GM12878 (cell line): ENCODE data around the gene TGFBR1. TPM values are rescaled to one million over a fixed set of nuclear protein-coding genes. Genes with fewer than 3 reads are reported as not detected.

Experiments used
- ATAC-seq: fragments of 200-7000 bp; cut with Tn5 transposase; 3 replicates; pipeline ENCODE4 v1.9.1; 2020; ENCODE audit warnings: mild to moderate bottlenecking, moderate library complexity
- BruUV-seq: library from RNA; stranded (reverse); fragments of 400-500 nt; replicated peaks from 2 replicates; lab custom pipeline; 2021; lab: Mats Ljungman, UMichigan
- CTCF ChIA-PET: fragments of 300-600 bp; sonication (Branson Sonifier 250); formaldehyde crosslinking; extraction: SDS; loops from one replicate; lab custom pipeline; 2021; ENCODE audit warnings: inconsistent platforms; lab: Yijun Ruan, JAX
- POLR2A ChIA-PET: fragments of 350-600 bp; formaldehyde crosslinking; extraction: SDS; loops from one replicate; lab custom pipeline; 2021; ENCODE audit warnings: inconsistent platforms; lab: Charles Lee
- RAD21 ChIA-PET: fragments of 300-600 bp; sonication (Branson Sonifier 250); formaldehyde crosslinking; loops from one replicate; lab custom pipeline; 2023; ENCODE audit warnings: antibody characterized with exemption; ENCODE audit not compliant: unreplicated experiment; lab: Charles Lee
- SMC1A ChIA-PET: fragments of 300-600 bp; sonication (Branson Sonifier 250); formaldehyde crosslinking; loops from one replicate; lab custom pipeline; 2023; ENCODE audit not compliant: unreplicated experiment, uncharacterized antibody; lab: Charles Lee
- DNase-seq: peaks from one replicate; pipeline ENCODE4 v3.0.0-alpha.2; 2011; ENCODE audit warnings: low read depth, low spot score
- FAIRE-seq: peaks from 3 replicates; lab custom pipeline; 2011; peaks lifted over from hg19 to GRCh38; lab: Jason Lieb, UNC
- H2AFZ ChIP-seq: 2 replicates; pipeline ENCODE4 v1.6.0; 2011; ENCODE audit warnings: low read depth, low read length, control low read depth; ENCODE audit not compliant: control insufficient read depth
- H3K27ac ChIP-seq: 2 replicates; pipeline ENCODE4 v1.5.1; 2011; ENCODE audit warnings: control low read depth; ENCODE audit not compliant: control insufficient read depth, insufficient read depth
- H3K27me3 ChIP-seq, 2 experiments: replicated peaks in 1 of 2; 2 replicates each; pipeline versions ENCODE4 v1.6.0 to v1.6.1; 2011; ENCODE audit warnings: low read length in 1 of 2; ENCODE audit not compliant: control insufficient read depth in 2 of 2, insufficient read depth in 2 of 2
- H3K36me3 ChIP-seq, 2 experiments: 2 replicates each; pipeline ENCODE4 v1.5.1; 2011; ENCODE audit warnings: low read length in 1 of 2; ENCODE audit not compliant: control insufficient read depth in 2 of 2, insufficient read depth in 2 of 2
- H3K4me1 ChIP-seq: 2 replicates; pipeline ENCODE4 v1.6.1; 2011; ENCODE audit warnings: mild to moderate bottlenecking, low read length, moderate library complexity, mixed read lengths; ENCODE audit not compliant: control insufficient read depth, insufficient read depth
- H3K4me2 ChIP-seq: 2 replicates; pipeline ENCODE4 v1.6.0; 2011; ENCODE audit warnings: control low read depth; ENCODE audit not compliant: control insufficient read depth, insufficient read depth
- H3K4me3 ChIP-seq: fragments of 200-600 bp; sonication (generic); 2 replicates; pipeline ENCODE4 v1.5.1; 2016
- H3K79me2 ChIP-seq: 2 replicates; pipeline ENCODE4 v1.6.0; 2011; ENCODE audit warnings: low read length; ENCODE audit not compliant: control insufficient read depth, insufficient read depth
- H3K9ac ChIP-seq: 2 replicates; pipeline ENCODE4 v1.8.0; 2011; ENCODE audit warnings: low read length, control low read depth, mixed read lengths; ENCODE audit not compliant: control insufficient read depth, insufficient read depth
- H3K9me3 ChIP-seq: replicated peaks from 3 replicates; pipeline ENCODE4 v1.5.1; 2011; ENCODE audit warnings: mild to moderate bottlenecking, low read length; ENCODE audit not compliant: control insufficient read depth, insufficient read depth
- H4K20me1 ChIP-seq: 2 replicates; pipeline ENCODE4 v1.6.0; 2011; ENCODE audit not compliant: control insufficient read depth, insufficient read depth
- BCL11A ChIP-seq: IDR thresholded peaks from 2 replicates; pipeline ENCODE4 v1.6.1; 2011; ENCODE audit warnings: low read depth, low read length
- EED ChIP-seq: sonication (generic); IDR thresholded peaks from 2 replicates; pipeline ENCODE4 v1.6.1; 2016; ENCODE audit warnings: antibody characterized with exemption, low read depth
- ESRRA ChIP-seq: IDR thresholded peaks from 2 replicates; pipeline ENCODE4 v1.6.1; 2012; ENCODE audit warnings: mild to moderate bottlenecking, low read length, improper control_type of control experiment
- HCFC1 ChIP-seq: fragments of 150-350 bp; IDR thresholded peaks from 2 replicates; pipeline ENCODE4 v1.6.1; 2014; ENCODE audit warnings: low read length
- IRF4 ChIP-seq: IDR thresholded peaks from 2 replicates; pipeline ENCODE4 v1.6.1; 2011; ENCODE audit warnings: low read depth, low read length
- NFYB ChIP-seq: IDR thresholded peaks from 2 replicates; pipeline ENCODE4 v1.6.1; 2011; ENCODE audit warnings: low read depth, mild to moderate bottlenecking, low read length, improper control_type of control experiment, moderate library complexity; ENCODE audit not compliant: insufficient read depth
- NR2F1 ChIP-seq: fragments of 450-650 bp; conservative IDR thresholded peaks from 2 replicates; pipeline ENCODE4 v1.6.1; 2017; ENCODE audit warnings: mild to moderate bottlenecking
- RBBP5 ChIP-seq: fragments of 200-600 bp; sonication (generic); conservative IDR thresholded peaks from 2 replicates; pipeline ENCODE4 v1.6.1; 2016
- SRF ChIP-seq, 2 experiments: IDR thresholded peaks; 2 replicates each; pipeline ENCODE4 v1.6.1; 2011; ENCODE audit warnings: low read depth in 2 of 2, low read length in 2 of 2, mild to moderate bottlenecking in 1 of 2, moderate library complexity in 1 of 2
- SUZ12 ChIP-seq: fragments of 200-600 bp; sonication (generic); IDR thresholded peaks from one replicate; pipeline ENCODE4 v1.6.1; 2018; ENCODE audit warnings: antibody characterized with exemption, mild to moderate bottlenecking; ENCODE audit not compliant: unreplicated experiment
- WGBS: methylation state at CpG from one replicate; pipeline ENCODE4 v1.1.6; 2016; ENCODE audit warnings: low lambda C conversion rate; ENCODE audit not compliant: insufficient replicate concordance, insufficient coverage; ENCODE audit errors: missing lambda C conversion rate; 5-methylcytosine and 5-hydroxymethylcytosine counted together
- in situ Hi-C: fragments of 300-500 bp; cut with MboI; formaldehyde crosslinking; loops from 9 replicates; pipeline ENCODE4 v1.14.3; 2018; ENCODE audit warnings: mixed read lengths
- intact Hi-C: fragments of 100-400 bp; cut with micrococcal nuclease; formaldehyde crosslinking; loops from one replicate; pipeline ENCODE4 v1.14.2; 2022; ENCODE audit not compliant: unreplicated experiment
- polyA plus RNA-seq, 11 experiments: library from polyadenylated mRNA; depleted of rRNA in 4 of 11; unstranded in 6 of 11; stranded (reverse) in 5 of 11; fragments of >200 nt; fragmentation: Nextera tagmentation in 4 of 11; fragmentation: Illumina TruSeq in 1 of 11; extraction: Ambion mirVana in 4 of 11; extraction: Trizol in 1 of 11; gene quantifications; 1 replicate in 1 of 11; 2 replicates in 10 of 11; pipeline versions ENCODE4 v1.2.1 to v1.2.3, GENCODE V29; 2011 to 2016; ENCODE audit warnings: inconsistent platforms in 2 of 11, missing spikeins in 2 of 11, low read depth in 1 of 11
- total RNA-seq, 4 experiments: library from RNA; depleted of rRNA in 3 of 4; stranded (reverse); fragments of >200 nt in 3 of 4; fragmentation: Illumina TruSeq in 1 of 4; extraction: Trizol in 1 of 4; gene quantifications; 2 replicates each; pipeline versions ENCODE4 v1.2.1 to v1.2.3, GENCODE V29; 2013 to 2021
- TF ChIP-seq, protein P1 (sequence below): fragments of 450-650 bp; IDR thresholded peaks from 2 replicates; pipeline ENCODE4 v1.6.1; 2016; ENCODE audit warnings: mild to moderate bottlenecking
- TF ChIP-seq, protein P2 (sequence below): fragments of 450-650 bp; IDR thresholded peaks from 2 replicates; pipeline ENCODE4 v1.6.1; 2017; ENCODE audit warnings: borderline replicate concordance
- TF ChIP-seq, protein P3 (sequence below): fragments of 450-650 bp; IDR thresholded peaks from 2 replicates; pipeline ENCODE4 v1.6.1; 2018; ENCODE audit warnings: mild to moderate bottlenecking, low read depth, moderate library complexity; ENCODE audit not compliant: partially characterized antibody
- TF ChIP-seq, protein P4 (sequence below): fragments of 450-650 bp; formaldehyde crosslinking; IDR thresholded peaks from 2 replicates; pipeline ENCODE4 v1.4.0; 2022; ENCODE audit warnings: mild to moderate bottlenecking, moderate library complexity

Gene TGFBR1
- total and polyA plus RNA-seq, 10 of the 15 experiments (the other 5 are each of a cell fraction or from before 2014, with no cell fraction given) = 2.9 to 27.2 (median 16.6) TPM

DNA sequence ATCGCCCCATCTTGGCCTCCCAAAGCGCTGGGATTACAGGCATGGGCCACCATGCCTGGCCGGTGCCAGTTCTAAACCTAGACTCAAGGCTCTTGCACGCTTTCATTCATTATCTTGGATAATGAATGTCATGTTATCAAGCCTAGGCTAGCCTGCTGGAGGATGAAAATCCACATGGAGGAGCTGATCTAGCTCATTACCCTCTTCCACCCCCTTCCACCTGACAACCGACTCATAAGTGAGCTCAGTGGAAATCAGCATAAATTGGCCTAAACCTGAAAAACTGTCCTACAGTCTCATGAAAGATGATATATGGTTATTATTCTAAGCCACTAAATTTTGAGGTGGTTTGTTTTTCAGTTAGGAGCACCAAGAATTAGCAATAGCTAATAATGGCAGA is 3.6 kb upstream of the TGFBR1 start:
- H3K27ac ChIP-seq = no peak overlapping the region
- H3K4me3 ChIP-seq = no peak overlapping the region
- FAIRE-seq (no peak), ATAC-seq (no peak), DNase-seq (no peak)
- BruUV-seq = no TSS peak
- H3K36me3 ChIP-seq = no peaks in the 10 kb centered on the region
- in situ Hi-C loops (no loop called here), intact Hi-C loops (no loop called here)
- peaks cover 5% of the 10 kb centered on the region; the same call in 1 of the 2 replicates for H3K4me1 ChIP-seq
- ChIA-PET SMC1A (interaction anchor here (0.6 to 7.8 kb wide), 4 partner anchors 18 to 104 kb away, joined by 3 to 113 read pairs (median 4); no protein-coding TSS in a partner anchor), CTCF (interaction anchor here (0.7 to 1.2 kb wide), 5 partner anchors 13 to 104 kb away, joined by 3 to 5 read pairs (median 3); no protein-coding TSS in a partner anchor), POLR2A (interaction anchor here (2.3 kb wide), 1 partner anchor 18 kb away, joined by 6 read pairs; no protein-coding TSS in a partner anchor), RAD21 (interaction anchor here (0.6 to 7.2 kb wide), 2 partner anchors 35 to 36 kb away, joined by 4 to 83 read pairs; no protein-coding TSS in a partner anchor)
- H3K27me3 ChIP-seq = no peaks in the 10 kb centered on the region; a peak in 1 of 4 replicates
- no peaks in the 10 kb centered on the region for H4K20me1 ChIP-seq
- H3K9me3 ChIP-seq = no peaks in the 10 kb centered on the region
- H3K9ac ChIP-seq = no peak overlapping the region
- H3K79me2 ChIP-seq = peaks cover 9% of the 10 kb centered on the region
- WGBS = 87% methylated on average over 5 of the region's 5 CpGs
- H3K4me2 ChIP-seq = no peak overlapping the region
- no peak overlapping the region for H2AFZ ChIP-seq
- no peak for TF ChIP-seq IRF4
- no peak for TF ChIP-seq BCL11A
- TF ChIP-seq, protein P1, sequence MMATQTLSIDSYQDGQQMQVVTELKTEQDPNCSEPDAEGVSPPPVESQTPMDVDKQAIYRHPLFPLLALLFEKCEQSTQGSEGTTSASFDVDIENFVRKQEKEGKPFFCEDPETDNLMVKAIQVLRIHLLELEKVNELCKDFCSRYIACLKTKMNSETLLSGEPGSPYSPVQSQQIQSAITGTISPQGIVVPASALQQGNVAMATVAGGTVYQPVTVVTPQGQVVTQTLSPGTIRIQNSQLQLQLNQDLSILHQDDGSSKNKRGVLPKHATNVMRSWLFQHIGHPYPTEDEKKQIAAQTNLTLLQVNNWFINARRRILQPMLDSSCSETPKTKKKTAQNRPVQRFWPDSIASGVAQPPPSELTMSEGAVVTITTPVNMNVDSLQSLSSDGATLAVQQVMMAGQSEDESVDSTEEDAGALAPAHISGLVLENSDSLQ = no peak
- TF ChIP-seq EED = no peak
- no peak for TF ChIP-seq RBBP5
- TF ChIP-seq, protein P2, sequence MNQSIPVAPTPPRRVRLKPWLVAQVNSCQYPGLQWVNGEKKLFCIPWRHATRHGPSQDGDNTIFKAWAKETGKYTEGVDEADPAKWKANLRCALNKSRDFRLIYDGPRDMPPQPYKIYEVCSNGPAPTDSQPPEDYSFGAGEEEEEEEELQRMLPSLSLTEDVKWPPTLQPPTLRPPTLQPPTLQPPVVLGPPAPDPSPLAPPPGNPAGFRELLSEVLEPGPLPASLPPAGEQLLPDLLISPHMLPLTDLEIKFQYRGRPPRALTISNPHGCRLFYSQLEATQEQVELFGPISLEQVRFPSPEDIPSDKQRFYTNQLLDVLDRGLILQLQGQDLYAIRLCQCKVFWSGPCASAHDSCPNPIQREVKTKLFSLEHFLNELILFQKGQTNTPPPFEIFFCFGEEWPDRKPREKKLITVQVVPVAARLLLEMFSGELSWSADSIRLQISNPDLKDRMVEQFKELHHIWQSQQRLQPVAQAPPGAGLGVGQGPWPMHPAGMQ = no peak
- TF ChIP-seq, protein P3, sequence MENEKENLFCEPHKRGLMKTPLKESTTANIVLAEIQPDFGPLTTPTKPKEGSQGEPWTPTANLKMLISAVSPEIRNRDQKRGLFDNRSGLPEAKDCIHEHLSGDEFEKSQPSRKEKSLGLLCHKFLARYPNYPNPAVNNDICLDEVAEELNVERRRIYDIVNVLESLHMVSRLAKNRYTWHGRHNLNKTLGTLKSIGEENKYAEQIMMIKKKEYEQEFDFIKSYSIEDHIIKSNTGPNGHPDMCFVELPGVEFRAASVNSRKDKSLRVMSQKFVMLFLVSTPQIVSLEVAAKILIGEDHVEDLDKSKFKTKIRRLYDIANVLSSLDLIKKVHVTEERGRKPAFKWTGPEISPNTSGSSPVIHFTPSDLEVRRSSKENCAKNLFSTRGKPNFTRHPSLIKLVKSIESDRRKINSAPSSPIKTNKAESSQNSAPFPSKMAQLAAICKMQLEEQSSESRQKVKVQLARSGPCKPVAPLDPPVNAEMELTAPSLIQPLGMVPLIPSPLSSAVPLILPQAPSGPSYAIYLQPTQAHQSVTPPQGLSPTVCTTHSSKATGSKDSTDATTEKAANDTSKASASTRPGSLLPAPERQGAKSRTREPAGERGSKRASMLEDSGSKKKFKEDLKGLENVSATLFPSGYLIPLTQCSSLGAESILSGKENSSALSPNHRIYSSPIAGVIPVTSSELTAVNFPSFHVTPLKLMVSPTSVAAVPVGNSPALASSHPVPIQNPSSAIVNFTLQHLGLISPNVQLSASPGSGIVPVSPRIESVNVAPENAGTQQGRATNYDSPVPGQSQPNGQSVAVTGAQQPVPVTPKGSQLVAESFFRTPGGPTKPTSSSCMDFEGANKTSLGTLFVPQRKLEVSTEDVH = no peak
- TF ChIP-seq SUZ12 = no peak
- TF ChIP-seq, protein P4, sequence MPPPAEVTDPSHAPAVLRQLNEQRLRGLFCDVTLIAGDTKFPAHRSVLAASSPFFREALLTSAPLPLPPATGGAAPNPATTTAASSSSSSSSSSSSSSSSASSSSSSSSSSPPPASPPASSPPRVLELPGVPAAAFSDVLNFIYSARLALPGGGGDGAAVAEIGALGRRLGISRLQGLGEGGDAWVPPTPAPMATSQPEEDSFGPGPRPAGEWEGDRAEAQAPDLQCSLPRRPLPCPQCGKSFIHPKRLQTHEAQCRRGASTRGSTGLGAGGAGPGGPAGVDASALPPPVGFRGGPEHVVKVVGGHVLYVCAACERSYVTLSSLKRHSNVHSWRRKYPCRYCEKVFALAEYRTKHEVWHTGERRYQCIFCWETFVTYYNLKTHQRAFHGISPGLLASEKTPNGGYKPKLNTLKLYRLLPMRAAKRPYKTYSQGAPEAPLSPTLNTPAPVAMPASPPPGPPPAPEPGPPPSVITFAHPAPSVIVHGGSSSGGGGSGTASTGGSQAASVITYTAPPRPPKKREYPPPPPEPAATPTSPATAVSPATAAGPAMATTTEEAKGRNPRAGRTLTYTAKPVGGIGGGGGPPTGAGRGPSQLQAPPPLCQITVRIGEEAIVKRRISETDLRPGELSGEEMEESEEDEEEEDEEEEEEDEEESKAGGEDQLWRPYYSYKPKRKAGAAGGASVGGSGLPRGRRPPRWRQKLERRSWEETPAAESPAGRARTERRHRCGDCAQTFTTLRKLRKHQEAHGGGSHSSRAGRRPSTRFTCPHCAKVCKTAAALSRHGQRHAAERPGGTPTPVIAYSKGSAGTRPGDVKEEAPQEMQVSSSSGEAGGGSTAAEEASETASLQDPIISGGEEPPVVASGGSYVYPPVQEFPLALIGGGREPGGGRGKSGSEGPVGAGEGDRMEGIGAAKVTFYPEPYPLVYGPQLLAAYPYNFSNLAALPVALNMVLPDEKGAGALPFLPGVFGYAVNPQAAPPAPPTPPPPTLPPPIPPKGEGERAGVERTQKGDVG (CRISPR knock-in tag) = no peak
- no peak for TF ChIP-seq ESRRA
- TF ChIP-seq HCFC1 = no peak
- TF ChIP-seq NFYB = no peak
- no peak for TF ChIP-seq NR2F1
- no peak for TF ChIP-seq SRF (IDR thresholded peaks at IDR 0.05; ENCODE audit: low read depth in 2 of 2, low read length in 2 of 2)
